T-helper 17 cell (primary cell): ENCODE measurements around the gene DYNLT3. TPM values are rescaled to one million over a fixed set of nuclear protein-coding genes. Genes with fewer than 3 reads are reported as not detected.
A peak's percentile ranks its signal among the peaks of the same experiment; 100 is the strongest.

ENCODE experiments used
- ATAC-seq: fragments of 150-1000 bp; cut with Tn5 transposase; 2 replicates; pipeline ENCODE4 v1.10.0; 2021; ENCODE audit warnings: mild to moderate bottlenecking, moderate library complexity
- DNase-seq, 3 donors: peaks; one replicate each; pipeline versions ENCODE4 v3.0.0 to v3.0.0-alpha.2; 2020 to 2021
- H3K9me3 ChIP-seq: one replicate; pipeline ENCODE4 v1.7.0; 2013; ENCODE audit warnings: low read length, mild to moderate bottlenecking; ENCODE audit not compliant: control insufficient read depth, poor library complexity, severe bottlenecking
- H3K27ac Mint-ChIP-seq: one replicate; pipeline ENCODE4 v1.8.0; 2022; ENCODE audit warnings: mild to moderate bottlenecking, moderate library complexity, mixed read lengths
- H3K27me3 Mint-ChIP-seq: one replicate; pipeline ENCODE4 v1.8.0; 2022; ENCODE audit warnings: mixed read lengths
- H3K36me3 Mint-ChIP-seq: one replicate; pipeline ENCODE4 v1.8.0; 2022; ENCODE audit warnings: low read depth, mixed read lengths
- H3K4me1 Mint-ChIP-seq: one replicate; pipeline ENCODE4 v1.8.0; 2022; ENCODE audit warnings: mild to moderate bottlenecking, mixed read lengths
- H3K4me3 Mint-ChIP-seq: one replicate; pipeline ENCODE4 v1.8.0; 2022; ENCODE audit warnings: mild to moderate bottlenecking, moderate library complexity, mixed read lengths
- total RNA-seq, 4 donors: library from RNA in 2 of 4; stranded (reverse) in 2 of 4; gene quantifications; one replicate each; pipeline ENCODE4 v1.2.3 and lab custom pipeline; 2022 to 2026

The DYNLT3 gene
- 10 to 100 TPM; 40.2 to 40.3 TPM for total RNA-seq
- 49.8 to 51.9 reads per million in 2 donors for total RNA-seq (lab: John Stamatoyannopoulos, UW)

- Mint-ChIP-seq H3K27ac (peak within 1 kb of the TSS; percentile 74), H3K36me3 (no peaks in the 10 kb centered on the region), H3K4me3 (peak within 1 kb of the TSS; percentile 83), H3K4me1 (peaks cover 9% of the 10 kb centered on the region), H3K27me3 (no peaks in the 10 kb centered on the region)
- no peaks in the 10 kb centered on the region for H3K9me3 ChIP-seq
- DNase-seq (peak; percentile 68 to 72 (median 70)), ATAC-seq (peak; percentile 99)
Observed at GRCh38 chrX:37846934-37847732, at the start of gene DYNLT3. Gene DYNLT3, minus strand, starts transcription at chrX:37847571. Its CDS starts 61 bp downstream, at chrX:37847510.

GRCh38 chrX:37896511-37896890, 49.1 kb upstream of the DYNLT3 start:
- Mint-ChIP-seq H3K4me1 (no peaks in the 10 kb centered on the region), H3K4me3 (no peak overlapping the region), H3K27ac (no peak overlapping the region), H3K27me3 (peaks cover 7% of the 10 kb centered on the region), H3K36me3 (no peaks in the 10 kb centered on the region)
- H3K9me3 ChIP-seq, result no peaks in the 10 kb centered on the region
- ATAC-seq (no peak), DNase-seq (no peak)

GRCh38 chrX:37895795-37896510, 48.6 kb upstream of the DYNLT3 start:
- Mint-ChIP-seq H3K27me3 (peaks cover 7% of the 10 kb centered on the region), H3K4me3 (no peak overlapping the region), H3K36me3 (no peaks in the 10 kb centered on the region), H3K27ac (no peak overlapping the region), H3K4me1 (no peaks in the 10 kb centered on the region)
- DNase-seq (no peak), ATAC-seq (no peak)
- no peaks in the 10 kb centered on the region for H3K9me3 ChIP-seq

GRCh38 chrX:37894725-37895124, 47.4 kb upstream of the DYNLT3 start:
- Mint-ChIP-seq H3K27ac (no peak overlapping the region), H3K4me1 (no peaks in the 10 kb centered on the region), H3K4me3 (no peak overlapping the region), H3K36me3 (no peaks in the 10 kb centered on the region), H3K27me3 (peaks cover 7% of the 10 kb centered on the region)
- ATAC-seq (no peak), DNase-seq (no peak)
- no peaks in the 10 kb centered on the region for H3K9me3 ChIP-seq

GRCh38 chrX:37888010-37888409, 40.6 kb upstream of the DYNLT3 start:
- no peaks in the 10 kb centered on the region for H3K27me3 Mint-ChIP-seq
- no peaks in the 10 kb centered on the region for H3K9me3 ChIP-seq
- H3K4me1 Mint-ChIP-seq, result no peaks in the 10 kb centered on the region
- no peak overlapping the region for H3K4me3 Mint-ChIP-seq
- DNase-seq (no peak), ATAC-seq (no peak)
- no peaks in the 10 kb centered on the region for H3K36me3 Mint-ChIP-seq
- H3K27ac Mint-ChIP-seq, result no peak overlapping the region

- ATAC-seq (no peak), DNase-seq (no peak)
- H3K4me3 Mint-ChIP-seq, result no peak overlapping the region
- no peak overlapping the region for H3K27ac Mint-ChIP-seq
- H3K9me3 ChIP-seq, result no peaks in the 10 kb centered on the region
- no peaks in the 10 kb centered on the region for H3K4me1 Mint-ChIP-seq
- H3K36me3 Mint-ChIP-seq, result no peaks in the 10 kb centered on the region
- peaks cover 5% of the 10 kb centered on the region for H3K27me3 Mint-ChIP-seq
Observed at GRCh38 chrX:37887347-37887746, 40.0 kb upstream of the DYNLT3 start.

- no peak for ATAC-seq
- DNase-seq, result no peak
- H3K36me3 Mint-ChIP-seq, result no peaks in the 10 kb centered on the region
- no peak overlapping the region for H3K27ac Mint-ChIP-seq
- no peak overlapping the region for H3K4me3 Mint-ChIP-seq
- no peaks in the 10 kb centered on the region for H3K4me1 Mint-ChIP-seq
- H3K27me3 Mint-ChIP-seq, result peaks cover 5% of the 10 kb centered on the region
- no peaks in the 10 kb centered on the region for H3K9me3 ChIP-seq
Observed at GRCh38 chrX:37883196-37883595, 35.8 kb upstream of the DYNLT3 start.

- Mint-ChIP-seq H3K4me1 (no peaks in the 10 kb centered on the region), H3K4me3 (no peak overlapping the region), H3K27me3 (peaks cover 5% of the 10 kb centered on the region), H3K36me3 (no peaks in the 10 kb centered on the region), H3K27ac (no peak overlapping the region)
- H3K9me3 ChIP-seq, result no peaks in the 10 kb centered on the region
- DNase-seq (no peak), ATAC-seq (no peak)
Observed at GRCh38 chrX:37879692-37880091, 32.3 kb upstream of the DYNLT3 start.

GRCh38 chrX:37876716-37877115, 29.3 kb upstream of the DYNLT3 start:
- no peaks in the 10 kb centered on the region for H3K27me3 Mint-ChIP-seq
- H3K36me3 Mint-ChIP-seq, result no peaks in the 10 kb centered on the region
- no peak overlapping the region for H3K4me3 Mint-ChIP-seq
- ATAC-seq, result no peak
- no peaks in the 10 kb centered on the region for H3K9me3 ChIP-seq
- no peaks in the 10 kb centered on the region for H3K4me1 Mint-ChIP-seq
- no peak for DNase-seq
- no peak overlapping the region for H3K27ac Mint-ChIP-seq

GRCh38 chrX:37875675-37876074, 28.3 kb upstream of the DYNLT3 start:
- H3K27me3 Mint-ChIP-seq, result no peaks in the 10 kb centered on the region
- DNase-seq (no peak), ATAC-seq (no peak)
- no peaks in the 10 kb centered on the region for H3K4me1 Mint-ChIP-seq
- H3K27ac Mint-ChIP-seq, result no peak overlapping the region
- H3K36me3 Mint-ChIP-seq, result no peaks in the 10 kb centered on the region
- H3K9me3 ChIP-seq, result no peaks in the 10 kb centered on the region
- no peak overlapping the region for H3K4me3 Mint-ChIP-seq

GRCh38 chrX:37873220-37873619, 25.8 kb upstream of the DYNLT3 start:
- Mint-ChIP-seq H3K4me1 (no peaks in the 10 kb centered on the region), H3K36me3 (no peaks in the 10 kb centered on the region), H3K4me3 (no peak overlapping the region), H3K27ac (no peak overlapping the region), H3K27me3 (no peaks in the 10 kb centered on the region)
- DNase-seq, result no peak
- no peak for ATAC-seq
- no peaks in the 10 kb centered on the region for H3K9me3 ChIP-seq

GRCh38 chrX:37872303-37872655, 24.9 kb upstream of the DYNLT3 start:
- H3K27me3 Mint-ChIP-seq, result no peaks in the 10 kb centered on the region
- H3K36me3 Mint-ChIP-seq, result no peaks in the 10 kb centered on the region
- no peak overlapping the region for H3K27ac Mint-ChIP-seq
- DNase-seq (no peak), ATAC-seq (no peak)
- no peaks in the 10 kb centered on the region for H3K9me3 ChIP-seq
- H3K4me1 Mint-ChIP-seq, result peaks cover 3% of the 10 kb centered on the region
- H3K4me3 Mint-ChIP-seq, result no peak overlapping the region

GRCh38 chrX:37871626-37872302, 24.4 kb upstream of the DYNLT3 start:
- no peaks in the 10 kb centered on the region for H3K36me3 Mint-ChIP-seq
- peaks cover 3% of the 10 kb centered on the region for H3K4me1 Mint-ChIP-seq
- ATAC-seq (no peak), DNase-seq (no peak)
- no peaks in the 10 kb centered on the region for H3K27me3 Mint-ChIP-seq
- H3K4me3 Mint-ChIP-seq, result no peak overlapping the region
- no peaks in the 10 kb centered on the region for H3K9me3 ChIP-seq
- no peak overlapping the region for H3K27ac Mint-ChIP-seq
